WTC11 (cell line): ENCODE data around the gene FAM227A. TPM values are rescaled to one million over a fixed set of nuclear protein-coding genes. Genes with fewer than 3 reads are reported as not detected.

Source experiments
- AFF4 ChIP-seq: sonication (generic); formaldehyde crosslinking; IDR thresholded peaks from 2 replicates; pipeline ENCODE4 v1.8.1; 2023; ENCODE audit warnings: mild to moderate bottlenecking, missing genetic modification reagents, borderline replicate concordance
- ATF6 ChIP-seq: sonication (generic); formaldehyde crosslinking; IDR thresholded peaks from 2 replicates; pipeline ENCODE4 v1.8.1; 2023; ENCODE audit warnings: mild to moderate bottlenecking, missing genetic modification reagents
- ETV6 ChIP-seq: sonication (generic); formaldehyde crosslinking; IDR thresholded peaks from 2 replicates; pipeline ENCODE4 v1.8.1; 2022; ENCODE audit warnings: mild to moderate bottlenecking, missing genetic modification reagents
- FOXJ3 ChIP-seq: sonication (generic); formaldehyde crosslinking; IDR thresholded peaks from 2 replicates; pipeline ENCODE4 v1.9.0; 2021; ENCODE audit warnings: missing genetic modification reagents, mild to moderate bottlenecking, borderline replicate concordance
- FOXK1 ChIP-seq: sonication (generic); formaldehyde crosslinking; IDR thresholded peaks from 2 replicates; pipeline ENCODE4 v1.8.0; 2022; ENCODE audit warnings: mild to moderate bottlenecking, moderate library complexity, missing genetic modification reagents
- HMGXB4 ChIP-seq: sonication (generic); formaldehyde crosslinking; IDR thresholded peaks from 2 replicates; pipeline ENCODE4 v1.8.1; 2023; ENCODE audit warnings: mild to moderate bottlenecking, moderate library complexity, missing genetic modification reagents
- IRF2 ChIP-seq: sonication (generic); formaldehyde crosslinking; IDR thresholded peaks from 2 replicates; pipeline ENCODE4 v1.8.0; 2022; ENCODE audit warnings: low read depth, missing genetic modification reagents, borderline replicate concordance
- JUN ChIP-seq: sonication (generic); formaldehyde crosslinking; IDR thresholded peaks from 2 replicates; pipeline ENCODE4 v1.8.0; 2023; ENCODE audit warnings: mild to moderate bottlenecking, missing genetic modification reagents
- KAT7 ChIP-seq: sonication (generic); formaldehyde crosslinking; IDR thresholded peaks from 2 replicates; pipeline ENCODE4 v1.8.1; 2023; ENCODE audit warnings: missing genetic modification reagents, mild to moderate bottlenecking, borderline replicate concordance
- MYBL2 ChIP-seq: sonication (generic); formaldehyde crosslinking; IDR thresholded peaks from 2 replicates; pipeline ENCODE4 v1.8.1; 2023; ENCODE audit warnings: mild to moderate bottlenecking, moderate library complexity, missing genetic modification reagents
- TCF7 ChIP-seq: sonication (generic); formaldehyde crosslinking; IDR thresholded peaks from 2 replicates; pipeline ENCODE4 v1.8.0; 2022; ENCODE audit warnings: mild to moderate bottlenecking, low read depth, missing genetic modification reagents, moderate library complexity
- ZNF416 ChIP-seq: fragments of 250-450 bp; sonication (Bioruptor Pico); IDR thresholded peaks from 2 replicates; pipeline ENCODE4 v1.9.0; 2021; ENCODE audit warnings: mild to moderate bottlenecking, inconsistent platforms
- ZNF671 ChIP-seq: fragments of 250-450 bp; sonication (Bioruptor Pico); IDR thresholded peaks from 2 replicates; pipeline ENCODE4 v1.8.0; 2021; ENCODE audit warnings: mild to moderate bottlenecking
- ZSCAN18 ChIP-seq: fragments of 250-450 bp; sonication (Bioruptor Pico); IDR thresholded peaks from 2 replicates; pipeline ENCODE4 v2.1.2; 2022; ENCODE audit warnings: mild to moderate bottlenecking, moderate library complexity
- total RNA-seq: library from RNA; stranded (reverse); gene quantifications from 3 replicates; pipeline ENCODE4 v1.2.3, GENCODE V29; 2021
- TF ChIP-seq, protein P1 (sequence below): sonication (generic); formaldehyde crosslinking; IDR thresholded peaks from 2 replicates; pipeline ENCODE4 v1.8.1; 2022; ENCODE audit warnings: mild to moderate bottlenecking, missing genetic modification reagents, moderate library complexity, borderline replicate concordance
- TF ChIP-seq, protein P2 (sequence below): sonication (generic); formaldehyde crosslinking; IDR thresholded peaks from 2 replicates; pipeline ENCODE4 v1.8.0; 2022; ENCODE audit warnings: missing genetic modification reagents
- TF ChIP-seq, protein P3 (sequence below): sonication (generic); formaldehyde crosslinking; IDR thresholded peaks from 2 replicates; pipeline ENCODE4 v1.8.1; 2023; ENCODE audit warnings: mild to moderate bottlenecking, missing genetic modification reagents
- TF ChIP-seq, protein P4 (sequence below): sonication (generic); formaldehyde crosslinking; conservative IDR thresholded peaks from 2 replicates; pipeline ENCODE4 v1.8.1; 2023; ENCODE audit warnings: mild to moderate bottlenecking, low read depth, missing genetic modification reagents, moderate library complexity

Gene FAM227A
- total RNA-seq, 1 experiment from 2014 or later = 3.8 TPM

DNA sequence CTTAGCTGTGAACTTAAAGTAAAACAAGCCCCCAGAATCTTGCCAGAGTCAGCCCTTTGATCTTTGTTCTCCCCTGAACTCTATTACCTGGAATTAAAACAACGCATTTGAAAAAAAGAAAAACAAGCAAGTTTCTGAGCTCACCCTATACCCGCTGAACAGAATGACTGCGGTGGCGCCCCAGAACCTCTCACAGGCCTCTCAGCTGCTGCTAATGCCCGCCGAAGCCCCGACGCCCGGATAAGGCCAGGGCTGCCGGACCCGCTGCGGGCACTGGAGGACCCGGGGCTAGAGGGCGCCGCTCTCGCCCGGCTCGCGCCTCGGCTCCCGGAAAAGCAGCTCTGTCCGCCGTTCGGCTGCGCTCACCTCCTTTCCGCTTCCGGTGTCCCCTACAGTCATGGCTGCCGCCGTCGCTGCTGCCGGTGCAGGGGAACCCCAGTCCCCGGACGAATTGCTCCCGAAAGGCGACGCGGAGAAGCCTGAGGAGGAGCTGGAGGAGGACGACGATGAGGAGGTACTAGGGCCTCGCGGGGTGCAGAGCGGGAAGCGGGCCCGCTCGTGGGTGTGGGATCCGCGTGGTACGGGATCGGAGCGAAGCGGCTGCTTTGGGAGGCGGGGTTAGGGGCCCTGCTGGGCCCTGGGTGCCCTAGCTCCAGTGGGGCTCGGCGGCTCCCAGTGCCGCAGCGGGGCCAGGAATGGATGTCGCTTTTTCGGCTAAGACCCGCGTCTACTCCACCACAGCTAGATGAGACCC, 25.6 kb upstream of the FAM227A start, which contains the start of gene TOMM22 (continued):
- TF ChIP-seq FOXK1 (CRISPR knock-in tag) (peak; percentile 97), JUN (CRISPR knock-in tag) (peak; percentile 91), AFF4 (CRISPR knock-in tag) (peak; percentile 94), KAT7 (CRISPR knock-in tag) (0 out of 2 replicates have a peak, but pooled peaks have one; percentile 85), MYBL2 (CRISPR knock-in tag) (peak; percentile 87), HMGXB4 (peak; percentile 97), ATF6 (no peak), TCF7 (CRISPR knock-in tag) (no peak), ZSCAN18 (CRISPR knock-in tag) (no peak), ZNF416 (CRISPR knock-in tag) (no peak), FOXJ3 (CRISPR knock-in tag) (no peak), IRF2 (CRISPR knock-in tag) (no peak), ETV6 (peak; percentile 95), ZNF671 (CRISPR knock-in tag) (no peak)
- TF ChIP-seq, protein P1, sequence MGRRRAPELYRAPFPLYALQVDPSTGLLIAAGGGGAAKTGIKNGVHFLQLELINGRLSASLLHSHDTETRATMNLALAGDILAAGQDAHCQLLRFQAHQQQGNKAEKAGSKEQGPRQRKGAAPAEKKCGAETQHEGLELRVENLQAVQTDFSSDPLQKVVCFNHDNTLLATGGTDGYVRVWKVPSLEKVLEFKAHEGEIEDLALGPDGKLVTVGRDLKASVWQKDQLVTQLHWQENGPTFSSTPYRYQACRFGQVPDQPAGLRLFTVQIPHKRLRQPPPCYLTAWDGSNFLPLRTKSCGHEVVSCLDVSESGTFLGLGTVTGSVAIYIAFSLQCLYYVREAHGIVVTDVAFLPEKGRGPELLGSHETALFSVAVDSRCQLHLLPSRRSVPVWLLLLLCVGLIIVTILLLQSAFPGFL (CRISPR knock-in tag) = 0 out of 2 replicates have a peak, but pooled peaks have one; percentile 65
- TF ChIP-seq, protein P2, sequence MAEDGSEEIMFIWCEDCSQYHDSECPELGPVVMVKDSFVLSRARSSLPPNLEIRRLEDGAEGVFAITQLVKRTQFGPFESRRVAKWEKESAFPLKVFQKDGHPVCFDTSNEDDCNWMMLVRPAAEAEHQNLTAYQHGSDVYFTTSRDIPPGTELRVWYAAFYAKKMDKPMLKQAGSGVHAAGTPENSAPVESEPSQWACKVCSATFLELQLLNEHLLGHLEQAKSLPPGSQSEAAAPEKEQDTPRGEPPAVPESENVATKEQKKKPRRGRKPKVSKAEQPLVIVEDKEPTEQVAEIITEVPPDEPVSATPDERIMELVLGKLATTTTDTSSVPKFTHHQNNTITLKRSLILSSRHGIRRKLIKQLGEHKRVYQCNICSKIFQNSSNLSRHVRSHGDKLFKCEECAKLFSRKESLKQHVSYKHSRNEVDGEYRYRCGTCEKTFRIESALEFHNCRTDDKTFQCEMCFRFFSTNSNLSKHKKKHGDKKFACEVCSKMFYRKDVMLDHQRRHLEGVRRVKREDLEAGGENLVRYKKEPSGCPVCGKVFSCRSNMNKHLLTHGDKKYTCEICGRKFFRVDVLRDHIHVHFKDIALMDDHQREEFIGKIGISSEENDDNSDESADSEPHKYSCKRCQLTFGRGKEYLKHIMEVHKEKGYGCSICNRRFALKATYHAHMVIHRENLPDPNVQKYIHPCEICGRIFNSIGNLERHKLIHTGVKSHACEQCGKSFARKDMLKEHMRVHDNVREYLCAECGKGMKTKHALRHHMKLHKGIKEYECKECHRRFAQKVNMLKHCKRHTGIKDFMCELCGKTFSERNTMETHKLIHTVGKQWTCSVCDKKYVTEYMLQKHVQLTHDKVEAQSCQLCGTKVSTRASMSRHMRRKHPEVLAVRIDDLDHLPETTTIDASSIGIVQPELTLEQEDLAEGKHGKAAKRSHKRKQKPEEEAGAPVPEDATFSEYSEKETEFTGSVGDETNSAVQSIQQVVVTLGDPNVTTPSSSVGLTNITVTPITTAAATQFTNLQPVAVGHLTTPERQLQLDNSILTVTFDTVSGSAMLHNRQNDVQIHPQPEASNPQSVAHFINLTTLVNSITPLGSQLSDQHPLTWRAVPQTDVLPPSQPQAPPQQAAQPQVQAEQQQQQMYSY (CRISPR knock-in tag) = no peak
- TF ChIP-seq, protein P3, sequence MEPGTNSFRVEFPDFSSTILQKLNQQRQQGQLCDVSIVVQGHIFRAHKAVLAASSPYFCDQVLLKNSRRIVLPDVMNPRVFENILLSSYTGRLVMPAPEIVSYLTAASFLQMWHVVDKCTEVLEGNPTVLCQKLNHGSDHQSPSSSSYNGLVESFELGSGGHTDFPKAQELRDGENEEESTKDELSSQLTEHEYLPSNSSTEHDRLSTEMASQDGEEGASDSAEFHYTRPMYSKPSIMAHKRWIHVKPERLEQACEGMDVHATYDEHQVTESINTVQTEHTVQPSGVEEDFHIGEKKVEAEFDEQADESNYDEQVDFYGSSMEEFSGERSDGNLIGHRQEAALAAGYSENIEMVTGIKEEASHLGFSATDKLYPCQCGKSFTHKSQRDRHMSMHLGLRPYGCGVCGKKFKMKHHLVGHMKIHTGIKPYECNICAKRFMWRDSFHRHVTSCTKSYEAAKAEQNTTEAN (CRISPR knock-in tag) = peak; percentile 87
- TF ChIP-seq, protein P4, sequence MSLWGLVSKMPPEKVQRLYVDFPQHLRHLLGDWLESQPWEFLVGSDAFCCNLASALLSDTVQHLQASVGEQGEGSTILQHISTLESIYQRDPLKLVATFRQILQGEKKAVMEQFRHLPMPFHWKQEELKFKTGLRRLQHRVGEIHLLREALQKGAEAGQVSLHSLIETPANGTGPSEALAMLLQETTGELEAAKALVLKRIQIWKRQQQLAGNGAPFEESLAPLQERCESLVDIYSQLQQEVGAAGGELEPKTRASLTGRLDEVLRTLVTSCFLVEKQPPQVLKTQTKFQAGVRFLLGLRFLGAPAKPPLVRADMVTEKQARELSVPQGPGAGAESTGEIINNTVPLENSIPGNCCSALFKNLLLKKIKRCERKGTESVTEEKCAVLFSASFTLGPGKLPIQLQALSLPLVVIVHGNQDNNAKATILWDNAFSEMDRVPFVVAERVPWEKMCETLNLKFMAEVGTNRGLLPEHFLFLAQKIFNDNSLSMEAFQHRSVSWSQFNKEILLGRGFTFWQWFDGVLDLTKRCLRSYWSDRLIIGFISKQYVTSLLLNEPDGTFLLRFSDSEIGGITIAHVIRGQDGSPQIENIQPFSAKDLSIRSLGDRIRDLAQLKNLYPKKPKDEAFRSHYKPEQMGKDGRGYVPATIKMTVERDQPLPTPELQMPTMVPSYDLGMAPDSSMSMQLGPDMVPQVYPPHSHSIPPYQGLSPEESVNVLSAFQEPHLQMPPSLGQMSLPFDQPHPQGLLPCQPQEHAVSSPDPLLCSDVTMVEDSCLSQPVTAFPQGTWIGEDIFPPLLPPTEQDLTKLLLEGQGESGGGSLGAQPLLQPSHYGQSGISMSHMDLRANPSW (CRISPR knock-in tag) = peak; percentile 81
